Neural cell (in vitro differentiated cells): Measurements from ENCODE around the gene ASCL4. TPM values are rescaled to one million over a fixed set of nuclear protein-coding genes. Genes with fewer than 3 reads are reported as not detected.

Experiments used
- H2AFZ ChIP-seq: fragments of 200-600, 300-800 bp; sonication (generic), shearing (Covaris generic); 2 replicates; pipeline ENCODE4 v1.6.0; 2014; ENCODE audit warnings: low read depth, mild to moderate bottlenecking, antibody characterized with exemption, low read length, moderate library complexity
- H3F3A ChIP-seq: fragments of 200-600 bp; shearing (Covaris generic); 2 replicates; pipeline ENCODE4 v1.6.1; 2016; ENCODE audit warnings: mild to moderate bottlenecking, moderate library complexity, mixed read lengths, antibody characterized with exemption, low read length; ENCODE audit not compliant: insufficient read depth, poor library complexity, severe bottlenecking
- H3K27ac ChIP-seq: fragments of 200-600, 300-800 bp; sonication (generic), shearing (Covaris generic); 2 replicates; pipeline ENCODE4 v1.5.1; 2014; ENCODE audit warnings: mild to moderate bottlenecking, low read length, moderate library complexity
- H3K27me3 ChIP-seq: fragments of 300-800, 200-600 bp; sonication (generic), shearing (Covaris generic); 2 replicates; pipeline ENCODE4 v1.6.0; 2014; ENCODE audit warnings: mild to moderate bottlenecking, low read depth, low read length, moderate library complexity; ENCODE audit not compliant: insufficient read depth
- H3K36me3 ChIP-seq: fragments of 300-800, 200-600 bp; sonication (generic), shearing (Covaris generic); 2 replicates; pipeline ENCODE4 v1.5.1; 2014; ENCODE audit warnings: mild to moderate bottlenecking, antibody characterized with exemption, low read length, moderate library complexity; ENCODE audit not compliant: insufficient read depth
- H3K4me2 ChIP-seq: fragments of 300-800, 200-600 bp; sonication (generic), shearing (Covaris generic); 2 replicates; pipeline ENCODE4 v1.6.0; 2014; ENCODE audit warnings: mild to moderate bottlenecking, low read length
- H3K4me3 ChIP-seq: fragments of 300-800, 200-600 bp; sonication (generic), shearing (Covaris generic); 2 replicates; pipeline ENCODE4 v1.5.1; 2014; ENCODE audit warnings: mild to moderate bottlenecking, low read length, moderate library complexity
- H3K79me2 ChIP-seq: fragments of 200-600 bp; shearing (Covaris generic); replicated peaks from 2 replicates; pipeline ENCODE4 v1.6.0; 2014; ENCODE audit warnings: mild to moderate bottlenecking, low read length, moderate library complexity; ENCODE audit not compliant: insufficient read depth
- H3K9ac ChIP-seq: fragments of 300-800, 200-600 bp; sonication (generic), shearing (Covaris generic); 2 replicates; pipeline ENCODE4 v1.6.1; 2016; ENCODE audit warnings: mild to moderate bottlenecking, low read length, mixed read lengths
- H3K9me2 ChIP-seq: fragments of 200-600 bp; shearing (Covaris generic); 2 replicates; pipeline ENCODE4 v1.6.1; 2016; ENCODE audit warnings: mild to moderate bottlenecking, low read length, mixed read lengths; ENCODE audit not compliant: insufficient read depth
- H3K9me3 ChIP-seq: fragments of 200-600, 300-800 bp; sonication (generic), shearing (Covaris generic); 2 replicates; pipeline ENCODE4 v1.6.1; 2016; ENCODE audit warnings: mild to moderate bottlenecking, mixed run types, low read length, moderate library complexity, mixed read lengths
- H4K20me1 ChIP-seq: fragments of 200-600 bp; shearing (Covaris generic); 2 replicates; pipeline ENCODE4 v1.6.1; 2016; ENCODE audit warnings: mild to moderate bottlenecking, mixed run types; ENCODE audit not compliant: insufficient read depth
- EP300 ChIP-seq: fragments of 450-650 bp; conservative IDR thresholded peaks from 2 replicates; pipeline ENCODE4 v1.6.1; 2014; ENCODE audit warnings: antibody characterized with exemption, mild to moderate bottlenecking, moderate library complexity; ENCODE audit not compliant: poor library complexity, severe bottlenecking
- EZH2 ChIP-seq: fragments of 200-600, 300-800 bp; shearing (Covaris generic), sonication (generic); IDR thresholded peaks from 2 replicates; pipeline ENCODE4 v1.6.1; 2014; ENCODE audit warnings: antibody characterized with exemption, low read length, borderline replicate concordance, mild to moderate bottlenecking; ENCODE audit not compliant: insufficient read depth, poor library complexity, severe bottlenecking
- MXI1 ChIP-seq: fragments of 450-650 bp; conservative IDR thresholded peaks from 2 replicates; pipeline ENCODE4 v1.6.1; 2014; ENCODE audit warnings: antibody characterized with exemption, mild to moderate bottlenecking; ENCODE audit not compliant: poor library complexity, severe bottlenecking
- POLR2AphosphoS5 ChIP-seq: IDR thresholded peaks from 2 replicates; pipeline ENCODE4 v1.6.1; 2012
- RAD21 ChIP-seq: fragments of 450-650 bp; conservative IDR thresholded peaks from 2 replicates; pipeline ENCODE4 v1.6.1; 2014; ENCODE audit warnings: antibody characterized with exemption, mild to moderate bottlenecking, moderate library complexity
- SMC3 ChIP-seq: fragments of 450-650 bp; conservative IDR thresholded peaks from 2 replicates; pipeline ENCODE4 v1.6.1; 2014; ENCODE audit warnings: antibody characterized with exemption, mild to moderate bottlenecking, moderate library complexity; ENCODE audit not compliant: poor library complexity
- TAF1 ChIP-seq: IDR thresholded peaks from 2 replicates; pipeline ENCODE4 v1.6.1; 2012; ENCODE audit warnings: low read depth
- polyA plus RNA-seq: library from polyadenylated mRNA; depleted of rRNA; stranded (reverse); fragments of >200 nt; gene quantifications from 2 replicates; pipeline ENCODE4 v1.2.3, GENCODE V29; 2014
- TF ChIP-seq, protein P1 (sequence below): IDR thresholded peaks from 2 replicates; pipeline ENCODE4 v1.6.1; 2012; ENCODE audit warnings: borderline replicate concordance
- TF ChIP-seq, protein P2 (sequence below): fragments of 450-650 bp; IDR thresholded peaks from 2 replicates; pipeline ENCODE4 v1.5.1; 2014; ENCODE audit warnings: antibody characterized with exemption, mild to moderate bottlenecking, moderate library complexity; ENCODE audit not compliant: poor library complexity, severe bottlenecking

ASCL4 gene
- polyA plus RNA-seq, 1 donor from 2014 or later, result not detected

DNA sequence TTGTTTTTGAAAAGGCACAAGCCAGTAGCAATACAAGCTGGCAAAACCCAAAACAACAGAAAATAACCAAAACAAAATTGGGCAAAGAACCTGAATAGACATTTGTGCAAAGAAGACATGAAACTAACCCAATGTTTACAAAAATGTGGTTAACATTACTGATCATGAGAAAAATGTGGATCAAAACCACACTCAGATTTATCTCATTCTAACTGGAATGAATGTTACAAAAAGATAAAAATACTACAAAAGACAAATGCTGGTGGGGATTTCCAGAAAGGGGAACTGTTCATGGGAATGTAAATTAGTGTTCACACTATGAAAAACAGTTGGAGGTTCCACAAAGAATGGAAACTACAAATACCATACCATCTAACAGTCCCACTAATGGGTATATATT, 26.6 kb downstream of the ASCL4 start:
- TF ChIP-seq MXI1 (no peak), POLR2AphosphoS5 (no peak), EZH2 (no peak), SMC3 (no peak), RAD21 (no peak), EP300 (no peak), TAF1 (no peak)
- TF ChIP-seq, protein P1, sequence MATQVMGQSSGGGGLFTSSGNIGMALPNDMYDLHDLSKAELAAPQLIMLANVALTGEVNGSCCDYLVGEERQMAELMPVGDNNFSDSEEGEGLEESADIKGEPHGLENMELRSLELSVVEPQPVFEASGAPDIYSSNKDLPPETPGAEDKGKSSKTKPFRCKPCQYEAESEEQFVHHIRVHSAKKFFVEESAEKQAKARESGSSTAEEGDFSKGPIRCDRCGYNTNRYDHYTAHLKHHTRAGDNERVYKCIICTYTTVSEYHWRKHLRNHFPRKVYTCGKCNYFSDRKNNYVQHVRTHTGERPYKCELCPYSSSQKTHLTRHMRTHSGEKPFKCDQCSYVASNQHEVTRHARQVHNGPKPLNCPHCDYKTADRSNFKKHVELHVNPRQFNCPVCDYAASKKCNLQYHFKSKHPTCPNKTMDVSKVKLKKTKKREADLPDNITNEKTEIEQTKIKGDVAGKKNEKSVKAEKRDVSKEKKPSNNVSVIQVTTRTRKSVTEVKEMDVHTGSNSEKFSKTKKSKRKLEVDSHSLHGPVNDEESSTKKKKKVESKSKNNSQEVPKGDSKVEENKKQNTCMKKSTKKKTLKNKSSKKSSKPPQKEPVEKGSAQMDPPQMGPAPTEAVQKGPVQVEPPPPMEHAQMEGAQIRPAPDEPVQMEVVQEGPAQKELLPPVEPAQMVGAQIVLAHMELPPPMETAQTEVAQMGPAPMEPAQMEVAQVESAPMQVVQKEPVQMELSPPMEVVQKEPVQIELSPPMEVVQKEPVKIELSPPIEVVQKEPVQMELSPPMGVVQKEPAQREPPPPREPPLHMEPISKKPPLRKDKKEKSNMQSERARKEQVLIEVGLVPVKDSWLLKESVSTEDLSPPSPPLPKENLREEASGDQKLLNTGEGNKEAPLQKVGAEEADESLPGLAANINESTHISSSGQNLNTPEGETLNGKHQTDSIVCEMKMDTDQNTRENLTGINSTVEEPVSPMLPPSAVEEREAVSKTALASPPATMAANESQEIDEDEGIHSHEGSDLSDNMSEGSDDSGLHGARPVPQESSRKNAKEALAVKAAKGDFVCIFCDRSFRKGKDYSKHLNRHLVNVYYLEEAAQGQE, result no peak
- TF ChIP-seq, protein P2, sequence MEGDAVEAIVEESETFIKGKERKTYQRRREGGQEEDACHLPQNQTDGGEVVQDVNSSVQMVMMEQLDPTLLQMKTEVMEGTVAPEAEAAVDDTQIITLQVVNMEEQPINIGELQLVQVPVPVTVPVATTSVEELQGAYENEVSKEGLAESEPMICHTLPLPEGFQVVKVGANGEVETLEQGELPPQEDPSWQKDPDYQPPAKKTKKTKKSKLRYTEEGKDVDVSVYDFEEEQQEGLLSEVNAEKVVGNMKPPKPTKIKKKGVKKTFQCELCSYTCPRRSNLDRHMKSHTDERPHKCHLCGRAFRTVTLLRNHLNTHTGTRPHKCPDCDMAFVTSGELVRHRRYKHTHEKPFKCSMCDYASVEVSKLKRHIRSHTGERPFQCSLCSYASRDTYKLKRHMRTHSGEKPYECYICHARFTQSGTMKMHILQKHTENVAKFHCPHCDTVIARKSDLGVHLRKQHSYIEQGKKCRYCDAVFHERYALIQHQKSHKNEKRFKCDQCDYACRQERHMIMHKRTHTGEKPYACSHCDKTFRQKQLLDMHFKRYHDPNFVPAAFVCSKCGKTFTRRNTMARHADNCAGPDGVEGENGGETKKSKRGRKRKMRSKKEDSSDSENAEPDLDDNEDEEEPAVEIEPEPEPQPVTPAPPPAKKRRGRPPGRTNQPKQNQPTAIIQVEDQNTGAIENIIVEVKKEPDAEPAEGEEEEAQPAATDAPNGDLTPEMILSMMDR, result no peak
- Histone ChIP-seq H3K36me3 (no peaks in the 10 kb centered on the region), H3K9me2 (no peaks in the 10 kb centered on the region), H3K79me2 (no peaks in the 10 kb centered on the region), H3F3A (no peaks in the 10 kb centered on the region), H3K27me3 (no peaks in the 10 kb centered on the region), H2AFZ (no peak overlapping the region), H3K27ac (no peak overlapping the region), H4K20me1 (no peaks in the 10 kb centered on the region), H3K9me3 (no peaks in the 10 kb centered on the region), H3K9ac (no peak overlapping the region), H3K4me2 (no peak overlapping the region), H3K4me3 (no peak overlapping the region)

DNA sequence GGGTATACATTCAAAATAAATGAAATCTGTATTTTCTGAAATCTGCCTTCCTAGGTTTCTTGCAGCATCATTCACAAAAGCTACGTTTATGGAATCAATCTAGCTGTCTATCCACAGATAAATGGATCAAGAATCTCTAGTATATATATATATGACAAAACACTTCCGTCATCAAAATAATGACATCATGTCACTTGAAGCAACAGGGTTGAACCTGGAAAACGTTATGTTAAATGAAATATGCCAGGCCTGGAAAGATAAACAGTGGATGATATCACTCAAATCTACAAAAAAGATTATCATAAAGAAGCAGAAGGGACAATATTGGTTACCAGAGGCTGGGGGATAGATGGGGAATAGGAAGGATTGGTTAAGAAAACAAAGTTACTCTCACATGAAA, 28.6 kb downstream of the ASCL4 start:
- H4K20me1 ChIP-seq, result no peaks in the 10 kb centered on the region
- H3K4me3 ChIP-seq, result no peak overlapping the region
- TF ChIP-seq EP300 (peak; percentile 64), EZH2 (no peak), RAD21 (no peak), SMC3 (no peak), TAF1 (no peak), POLR2AphosphoS5 (peak; percentile 45)
- TF ChIP-seq, protein P2, result no peak
- H3K4me2 ChIP-seq, result no peak overlapping the region
- no peaks in the 10 kb centered on the region for H3K9me2 ChIP-seq
- no peaks in the 10 kb centered on the region for H3K36me3 ChIP-seq
- H3K27me3 ChIP-seq, result no peaks in the 10 kb centered on the region
- H3K9me3 ChIP-seq, result no peaks in the 10 kb centered on the region
- no peak overlapping the region for H3K9ac ChIP-seq
- no peaks in the 10 kb centered on the region for H3F3A ChIP-seq
- no peak overlapping the region for H2AFZ ChIP-seq
- no peak overlapping the region for H3K27ac ChIP-seq
- H3K79me2 ChIP-seq, result no peaks in the 10 kb centered on the region
